IgD-negative memory B cell (primary cell): ENCODE measurements around the gene SLC22A5. TPM values are rescaled to one million over a fixed set of nuclear protein-coding genes. Genes with fewer than 3 reads are reported as not detected.
"Not testable (repeated sequence)": the region's sequence is repeated elsewhere in the genome, so short reads cannot be mapped to it uniquely, and the experiment has no call there.

Source experiments
- H3K27ac Mint-ChIP-seq, 3 donors: one replicate each; pipeline ENCODE4 v1.8.0; 2020 to 2022; ENCODE audit warnings: mild to moderate bottlenecking in 3 of 3, mixed read lengths in 3 of 3, moderate library complexity in 1 of 3
- H3K27me3 Mint-ChIP-seq: one replicate; pipeline ENCODE4 v1.8.0; 2021; ENCODE audit warnings: mixed read lengths
- H3K36me3 Mint-ChIP-seq: one replicate; pipeline ENCODE4 v1.8.0; 2020; ENCODE audit warnings: mild to moderate bottlenecking, mixed read lengths
- H3K4me1 Mint-ChIP-seq, 3 donors: one replicate each; pipeline ENCODE4 v1.8.0; 2020 to 2022; ENCODE audit warnings: mixed read lengths in 3 of 3, mild to moderate bottlenecking in 1 of 3
- H3K4me3 Mint-ChIP-seq, 4 donors: one replicate each; pipeline ENCODE4 v1.8.0; 2020 to 2022; ENCODE audit warnings: mild to moderate bottlenecking in 4 of 4, mixed read lengths in 4 of 4, moderate library complexity in 3 of 4
- H3K9me3 Mint-ChIP-seq, 3 donors: one replicate each; pipeline ENCODE4 v1.8.0; 2020 to 2021; ENCODE audit warnings: mixed read lengths in 3 of 3, mild to moderate bottlenecking in 1 of 3
- polyA plus RNA-seq: library from polyadenylated mRNA; unstranded; fragments of 300-500 nt; fragmentation: Illumina TruSeq; gene quantifications from one replicate; pipeline ENCODE4 v1.2.3, GENCODE V29; 2021

The SLC22A5 gene
- polyA plus RNA-seq, 1 donor from 2014 or later, result 1.9 TPM

DNA sequence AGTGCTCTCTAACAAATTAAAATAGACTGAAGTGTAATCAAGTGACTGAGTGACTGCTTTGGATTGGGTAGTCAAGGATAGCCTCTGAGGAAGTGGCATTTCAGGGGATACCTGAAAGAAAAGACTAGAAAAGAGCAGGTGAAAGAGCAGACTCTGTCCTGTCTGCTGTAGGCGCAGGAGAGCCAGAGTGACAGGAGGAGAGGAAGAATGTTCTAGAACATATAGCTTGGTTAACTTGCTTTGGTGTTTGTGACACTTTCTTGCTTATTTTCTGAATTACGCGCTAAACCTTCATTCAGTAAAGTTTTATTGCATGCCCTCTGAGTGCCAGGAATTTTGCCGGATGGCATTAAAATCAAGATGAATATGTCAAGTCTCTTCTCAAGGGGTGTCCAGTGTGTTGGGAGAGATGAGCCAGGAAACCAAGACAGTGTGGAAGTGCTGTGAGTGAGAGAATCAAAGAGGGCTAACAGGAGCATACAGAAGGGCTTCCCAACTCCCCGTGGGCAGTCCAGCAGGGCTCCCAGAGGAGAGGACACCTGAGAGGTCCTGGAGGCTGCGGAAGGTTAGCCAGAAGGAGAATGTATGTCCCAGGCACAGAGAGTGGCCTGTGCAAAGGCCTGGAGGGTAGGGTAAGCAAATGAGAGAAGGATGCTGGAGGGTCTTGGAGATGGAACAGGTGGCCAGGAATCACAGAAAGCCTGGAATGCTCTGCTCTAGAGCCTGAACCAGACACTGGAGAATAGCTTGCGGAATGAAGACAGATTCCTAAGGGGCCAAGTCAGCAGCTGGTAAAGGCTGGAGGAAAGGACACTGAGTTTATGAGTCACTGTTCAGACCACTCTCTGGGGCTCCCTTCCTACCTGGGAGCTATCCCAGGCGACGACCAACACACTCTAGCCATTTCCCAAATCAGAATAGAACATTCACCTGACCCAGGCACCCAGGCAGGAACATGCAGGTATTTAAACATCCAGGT is 59.3 kb downstream of the SLC22A5 start:
- peak overlapping the region; percentile 76 to 95 (median 90) for H3K27ac Mint-ChIP-seq
- H3K9me3 Mint-ChIP-seq, result no peaks in the 10 kb centered on the region
- no peaks in the 10 kb centered on the region for H3K36me3 Mint-ChIP-seq
- no peaks in the 10 kb centered on the region for H3K27me3 Mint-ChIP-seq
- peak overlapping the region in 3 of 4 donors; percentile 70 to 85 (median 83) for H3K4me3 Mint-ChIP-seq
- H3K4me1 Mint-ChIP-seq, result peaks cover 73 to 92% (median 79%) of the 10 kb centered on the region in 3 donors

GRCh38 chr5:132429463-132430440 is 60.2 kb downstream of the SLC22A5 start:
- H3K4me1 Mint-ChIP-seq, result peaks cover 72 to 90% (median 77%) of the 10 kb centered on the region in 3 donors
- peak overlapping the region in 3 of 4 donors; percentile 23 to 70 (median 35) for H3K4me3 Mint-ChIP-seq
- H3K9me3 Mint-ChIP-seq, result no peaks in the 10 kb centered on the region
- peaks cover 3% of the 10 kb centered on the region for H3K36me3 Mint-ChIP-seq
- H3K27ac Mint-ChIP-seq, result peak overlapping the region; percentile 59 to 94 (median 71)
- H3K27me3 Mint-ChIP-seq, result no peaks in the 10 kb centered on the region

DNA sequence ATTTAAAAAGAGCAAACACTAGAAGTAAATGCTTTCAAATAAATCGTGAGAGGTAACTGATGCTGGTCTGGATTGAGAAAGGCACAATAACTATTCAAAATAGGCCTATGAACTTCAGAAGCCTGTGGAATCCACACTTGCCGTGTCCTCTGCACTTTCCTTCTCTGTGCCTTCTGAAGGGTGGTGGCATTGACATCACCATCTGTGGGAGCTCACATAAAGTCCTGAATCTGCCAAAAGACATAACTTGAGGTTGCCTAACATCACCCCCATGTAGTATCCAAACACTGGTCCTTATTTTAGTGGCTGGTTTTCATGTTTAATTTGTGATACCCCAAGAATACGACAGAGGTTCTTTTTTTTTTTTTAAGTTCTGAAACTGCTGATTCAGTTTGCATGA is 61.2 kb downstream of the SLC22A5 start:
- Mint-ChIP-seq H3K9me3 (no peaks in the 10 kb centered on the region), H3K27ac (peak overlapping the region; percentile 44 to 71 (median 59)), H3K4me1 (peaks cover 69 to 87% (median 72%) of the 10 kb centered on the region in 3 donors), H3K27me3 (no peaks in the 10 kb centered on the region), H3K36me3 (peaks cover 3% of the 10 kb centered on the region), H3K4me3 (peak overlapping the region in 2 of 4 donors; percentile 53 to 70)

DNA sequence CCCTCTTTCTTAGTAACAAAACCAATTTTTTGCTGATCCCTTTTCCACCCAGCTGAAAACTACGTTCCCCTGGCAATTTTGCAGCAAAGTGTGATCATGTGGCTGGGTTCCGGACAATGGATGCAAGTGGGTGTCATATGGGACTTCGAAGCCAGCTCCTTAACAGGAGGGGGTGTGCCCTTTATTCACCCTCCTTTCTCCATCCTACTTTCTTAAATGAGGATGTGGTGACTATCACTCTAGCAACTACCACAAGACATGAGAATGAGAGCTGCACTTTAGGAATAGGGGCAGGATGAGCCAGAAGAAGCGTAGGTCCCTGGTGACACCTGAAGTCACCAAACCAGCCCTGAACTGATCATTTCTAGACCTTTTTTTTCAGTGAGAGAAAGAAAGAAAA is 62.1 kb downstream of the SLC22A5 start:
- peaks cover 68 to 85% (median 71%) of the 10 kb centered on the region in 3 donors for H3K4me1 Mint-ChIP-seq
- H3K27ac Mint-ChIP-seq, result peak overlapping the region; percentile 44 to 67 (median 59)
- H3K9me3 Mint-ChIP-seq, result no peaks in the 10 kb centered on the region
- peak overlapping the region in 3 of 4 donors; percentile 22 to 80 (median 79) for H3K4me3 Mint-ChIP-seq
- H3K36me3 Mint-ChIP-seq, result peaks cover 3% of the 10 kb centered on the region
- no peaks in the 10 kb centered on the region for H3K27me3 Mint-ChIP-seq

GRCh38 chr5:132433141-132433540 is 63.6 kb downstream of the SLC22A5 start:
- H3K27me3 Mint-ChIP-seq, result no peaks in the 10 kb centered on the region
- peaks cover 3% of the 10 kb centered on the region for H3K36me3 Mint-ChIP-seq

DNA sequence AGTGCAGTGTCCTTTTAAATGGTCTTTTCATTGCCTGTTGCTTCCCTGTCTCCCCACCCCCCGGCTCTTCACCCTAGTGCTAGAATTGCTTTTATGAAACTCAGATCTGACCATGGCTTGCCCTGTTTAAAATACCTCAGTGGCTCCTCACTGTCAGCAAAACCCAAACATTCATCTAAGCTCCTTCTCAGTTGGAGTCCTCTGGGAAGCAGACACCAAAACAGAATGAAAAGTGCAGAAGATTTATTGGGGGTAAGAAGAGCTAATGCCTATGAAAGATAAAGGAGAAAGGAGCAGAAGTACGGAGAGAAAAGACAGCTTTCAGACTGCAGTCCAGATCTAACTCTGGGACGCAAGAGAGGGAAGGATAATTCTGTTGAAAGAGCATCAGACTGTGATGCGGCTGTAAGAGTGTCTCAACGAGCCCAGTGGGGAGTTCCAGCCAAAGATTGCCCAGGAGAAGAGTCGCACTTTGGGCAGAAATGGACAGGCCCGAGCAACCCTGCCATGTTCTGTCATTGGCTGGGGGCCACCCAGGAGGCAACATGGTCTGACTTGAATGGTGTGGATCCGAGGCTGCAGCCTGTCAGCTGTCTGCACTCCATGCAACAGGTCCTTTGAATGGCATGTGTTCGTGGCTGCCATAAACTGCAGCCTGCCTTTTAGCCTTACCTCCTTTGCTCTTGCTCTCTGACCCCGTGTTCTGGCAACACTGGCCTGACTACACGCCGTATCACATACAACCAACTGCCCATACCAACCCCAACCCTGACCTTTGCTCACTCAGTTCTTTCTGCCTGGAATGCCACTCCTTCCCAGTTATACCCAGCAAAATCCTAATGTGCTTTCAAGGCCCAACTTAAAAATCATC is 65.1 kb downstream of the SLC22A5 start:
- H3K4me3 Mint-ChIP-seq, result peak overlapping the region in 1 of 4 donors; percentile 13
- no peaks in the 10 kb centered on the region for H3K9me3 Mint-ChIP-seq
- peaks cover 3% of the 10 kb centered on the region for H3K36me3 Mint-ChIP-seq
- peaks cover 57 to 81% (median 61%) of the 10 kb centered on the region in 3 donors for H3K4me1 Mint-ChIP-seq
- H3K27me3 Mint-ChIP-seq, result no peaks in the 10 kb centered on the region
- H3K27ac Mint-ChIP-seq, result peak overlapping the region; percentile 3 to 76 (median 68)

More at GRCh38 chr5:132433141-132433540, 63.6 kb downstream of the SLC22A5 start:
- Mint-ChIP-seq H3K4me3 (peak overlapping the region in 1 of 4 donors; percentile 16), H3K9me3 (no peaks in the 10 kb centered on the region), H3K27ac (peak overlapping the region in 2 of 3 donors; percentile 59 to 83), H3K4me1 (peaks cover 66 to 84% (median 71%) of the 10 kb centered on the region in 3 donors)

DNA sequence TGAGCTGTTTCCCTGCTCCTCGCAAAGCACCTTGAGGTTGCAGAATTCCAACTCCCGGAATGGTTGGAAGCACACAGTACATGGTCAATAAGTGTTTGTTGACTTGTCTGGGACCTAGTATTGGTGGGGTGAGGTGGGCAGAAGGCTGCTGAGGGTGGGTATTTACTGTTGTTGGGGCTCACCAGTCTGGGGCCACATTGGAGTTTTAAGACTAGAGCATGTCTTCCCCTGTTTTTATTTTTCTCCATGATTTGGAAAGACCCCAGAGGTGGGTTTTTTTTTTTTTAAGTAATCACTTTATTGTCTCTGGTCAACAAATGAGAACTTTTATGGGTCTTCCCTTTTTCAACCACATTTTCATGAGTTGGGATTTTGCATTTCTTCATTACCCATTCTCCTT is 65.9 kb downstream of the SLC22A5 start:
- no peak overlapping the region for H3K4me3 Mint-ChIP-seq
- peaks cover 52 to 75% (median 55%) of the 10 kb centered on the region in 3 donors for H3K4me1 Mint-ChIP-seq
- H3K27me3 Mint-ChIP-seq, result no peaks in the 10 kb centered on the region
- peak overlapping the region in 2 of 3 donors; percentile 68 to 84 for H3K27ac Mint-ChIP-seq
- H3K9me3 Mint-ChIP-seq, result no peaks in the 10 kb centered on the region
- H3K36me3 Mint-ChIP-seq, result peaks cover 3% of the 10 kb centered on the region

- peaks cover 50 to 72% (median 55%) of the 10 kb centered on the region in 3 donors for H3K4me1 Mint-ChIP-seq
- no peaks in the 10 kb centered on the region for H3K9me3 Mint-ChIP-seq
- H3K4me3 Mint-ChIP-seq, result peak overlapping the region in 1 of 4 donors; percentile 8
- H3K27me3 Mint-ChIP-seq, result no peaks in the 10 kb centered on the region
- peaks cover 3% of the 10 kb centered on the region for H3K36me3 Mint-ChIP-seq
- H3K27ac Mint-ChIP-seq, result peak overlapping the region in 2 of 3 donors; percentile 39 to 84
Observed at GRCh38 chr5:132435886-132436285, 66.4 kb downstream of the SLC22A5 start.

- Mint-ChIP-seq H3K27me3 (no peaks in the 10 kb centered on the region), H3K27ac (peak overlapping the region; percentile 19 to 91 (median 36)), H3K9me3 (no peaks in the 10 kb centered on the region), H3K36me3 (peaks cover 4% of the 10 kb centered on the region), H3K4me3 (peak overlapping the region in 3 of 4 donors; percentile 28 to 70 (median 38)), H3K4me1 (peaks cover 46 to 64% (median 47%) of the 10 kb centered on the region in 3 donors)
Observed at GRCh38 chr5:132436936-132437335, 67.4 kb downstream of the SLC22A5 start.

DNA sequence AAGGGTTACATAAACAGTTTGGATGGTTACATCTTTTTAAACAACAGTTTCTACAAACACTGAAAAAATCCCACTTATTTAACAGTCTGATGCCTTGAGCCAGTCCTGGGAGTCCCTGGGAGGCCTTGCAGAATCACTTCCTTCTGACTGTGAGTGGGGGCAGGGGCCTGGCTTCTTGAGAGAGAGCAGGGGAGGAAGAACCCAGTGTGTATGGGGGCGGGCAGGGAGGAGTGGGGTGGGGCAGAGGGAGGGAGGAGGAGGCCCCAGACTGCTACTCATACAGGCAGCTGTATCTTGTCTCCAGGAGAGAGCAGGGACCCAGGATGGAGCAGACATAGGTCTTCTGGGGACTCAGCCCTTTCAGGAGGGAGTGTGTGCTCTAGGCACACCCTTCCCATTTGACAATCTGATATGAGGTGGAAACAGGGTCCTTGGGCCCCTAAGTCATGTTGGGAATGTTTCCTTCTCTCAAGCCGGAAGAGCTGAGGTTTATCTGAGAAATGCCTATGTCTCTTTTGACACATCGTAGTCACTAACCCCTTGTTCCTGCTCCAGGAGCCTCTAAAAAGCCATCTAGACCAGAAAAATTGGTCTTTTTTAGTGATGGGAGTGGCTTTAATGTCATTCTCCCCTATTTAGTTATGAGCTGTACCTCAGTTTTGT is 68.2 kb downstream of the SLC22A5 start:
- H3K9me3 Mint-ChIP-seq, result no peaks in the 10 kb centered on the region
- peaks cover 6% of the 10 kb centered on the region for H3K36me3 Mint-ChIP-seq
- peaks cover 44 to 63% (median 46%) of the 10 kb centered on the region in 3 donors for H3K4me1 Mint-ChIP-seq
- no peaks in the 10 kb centered on the region for H3K27me3 Mint-ChIP-seq
- peak overlapping the region; percentile 19 to 91 (median 50) for H3K27ac Mint-ChIP-seq
- peak overlapping the region in 3 of 4 donors; percentile 16 to 87 (median 70) for H3K4me3 Mint-ChIP-seq

GRCh38 chr5:132438267-132438645 is 68.7 kb downstream of the SLC22A5 start:
- not testable (repeated sequence) for H3K4me3 Mint-ChIP-seq, H3K36me3 Mint-ChIP-seq, H3K27me3 Mint-ChIP-seq, H3K9me3 Mint-ChIP-seq
- H3K4me1 Mint-ChIP-seq, result peaks cover 39 to 62% (median 46%) of the 10 kb centered on the region in 3 donors
- H3K27ac Mint-ChIP-seq, result peak overlapping the region; percentile 19 to 63 (median 50)

DNA sequence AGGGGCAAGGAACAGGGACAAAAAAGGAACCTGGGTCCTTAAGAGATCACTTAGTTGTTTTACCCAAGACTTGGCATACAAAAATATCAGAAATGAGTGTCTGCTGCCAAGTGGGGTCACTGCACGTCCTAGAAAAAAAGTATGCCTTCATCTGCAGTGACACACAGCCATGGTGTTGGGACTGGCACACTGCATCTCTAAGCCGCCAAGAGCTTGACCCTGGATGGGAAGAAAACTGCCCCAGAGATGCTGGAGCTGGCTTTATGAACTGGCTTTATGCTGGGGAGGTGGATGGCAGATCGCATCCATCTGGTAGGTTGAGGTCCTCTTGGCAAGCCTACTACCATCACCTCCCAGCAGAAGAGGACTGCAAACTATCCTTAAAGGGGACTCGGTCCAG is 69.4 kb downstream of the SLC22A5 start:
- Mint-ChIP-seq H3K9me3 (no peaks in the 10 kb centered on the region), H3K27me3 (no peaks in the 10 kb centered on the region), H3K4me1 (peaks cover 39 to 62% (median 47%) of the 10 kb centered on the region in 3 donors), H3K36me3 (peaks cover 6% of the 10 kb centered on the region), H3K27ac (peak overlapping the region in 1 of 3 donors; percentile 84), H3K4me3 (no peak overlapping the region)

DNA sequence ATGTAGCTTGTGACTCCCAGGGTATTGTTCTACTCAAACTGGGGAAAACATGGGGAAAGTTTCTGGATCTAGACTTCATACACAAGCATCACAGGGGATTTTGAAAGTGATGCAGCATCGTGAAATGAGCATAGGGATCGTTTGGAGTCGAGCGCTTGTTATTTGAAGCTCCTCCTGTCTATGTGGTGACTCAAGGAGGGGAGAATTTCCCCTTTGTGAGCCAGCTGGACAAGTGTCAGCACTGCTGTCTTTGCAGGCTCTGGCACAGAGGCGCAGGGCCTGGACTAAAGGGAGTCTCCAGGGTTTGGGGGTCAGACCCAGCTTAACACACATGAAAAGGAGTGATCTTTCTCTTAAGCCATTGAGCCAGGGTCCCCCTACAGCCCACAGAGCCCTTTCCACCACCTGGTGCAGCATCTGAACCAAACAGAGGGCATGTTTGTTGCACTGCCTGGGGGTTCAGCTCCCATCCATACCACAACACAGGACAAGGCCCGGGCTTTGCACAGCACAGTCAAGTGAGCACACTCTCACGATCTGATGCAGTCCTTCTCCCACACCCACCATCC is 70.1 kb downstream of the SLC22A5 start:
- H3K4me3 Mint-ChIP-seq, result no peak overlapping the region
- no peaks in the 10 kb centered on the region for H3K9me3 Mint-ChIP-seq
- H3K27ac Mint-ChIP-seq, result no peak overlapping the region
- peaks cover 36 to 60% (median 43%) of the 10 kb centered on the region in 3 donors for H3K4me1 Mint-ChIP-seq
- peaks cover 3% of the 10 kb centered on the region for H3K36me3 Mint-ChIP-seq
- no peaks in the 10 kb centered on the region for H3K27me3 Mint-ChIP-seq
